Measurements from ENCODE around the gene HP.

The HP gene

DNA sequence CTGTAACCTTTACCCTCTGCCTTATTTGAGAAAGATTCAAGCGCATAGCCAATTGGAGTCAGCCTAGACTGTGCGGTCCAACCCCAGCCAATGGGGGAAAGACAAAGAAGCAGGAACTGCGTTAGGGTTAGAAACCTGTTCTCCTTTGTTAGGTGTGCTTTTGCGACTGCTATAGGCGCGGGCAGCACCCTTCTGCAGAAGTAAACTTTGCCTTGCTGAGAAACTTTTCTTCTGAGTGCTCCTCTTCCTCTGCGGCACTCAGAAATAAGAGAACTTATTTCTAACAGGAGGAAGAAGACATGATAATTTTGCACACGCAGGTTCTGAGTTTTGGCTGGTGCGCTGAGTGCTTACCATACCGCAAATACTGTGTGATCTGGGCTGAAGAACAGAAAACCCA, 30.1 kb downstream of the HP start:
- no peak for DNase-seq (ENCODE audit: low read depth, low spot score)

DNA sequence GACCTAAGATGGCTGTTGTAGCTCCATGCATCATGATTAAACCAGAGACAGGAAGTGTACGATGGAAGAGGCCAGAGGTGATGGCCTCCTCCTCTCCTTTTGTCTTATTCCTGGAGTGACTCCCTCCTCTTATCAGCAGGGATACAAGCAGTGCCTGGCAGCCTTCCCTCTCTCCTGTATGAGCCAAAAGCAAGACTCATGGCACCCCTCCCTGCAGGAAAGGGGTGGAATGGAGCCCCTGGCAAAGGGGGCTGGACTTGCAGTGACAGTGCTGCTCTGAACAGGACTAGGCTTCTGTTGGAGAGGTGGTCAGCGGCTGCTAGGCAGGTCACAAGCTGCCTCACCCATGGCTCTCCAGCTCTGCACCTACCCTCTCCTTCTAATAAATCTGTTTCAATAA, 30.7 kb downstream of the HP start:
- DNase-seq (ENCODE audit: low read depth, low spot score), result no peak

DNA sequence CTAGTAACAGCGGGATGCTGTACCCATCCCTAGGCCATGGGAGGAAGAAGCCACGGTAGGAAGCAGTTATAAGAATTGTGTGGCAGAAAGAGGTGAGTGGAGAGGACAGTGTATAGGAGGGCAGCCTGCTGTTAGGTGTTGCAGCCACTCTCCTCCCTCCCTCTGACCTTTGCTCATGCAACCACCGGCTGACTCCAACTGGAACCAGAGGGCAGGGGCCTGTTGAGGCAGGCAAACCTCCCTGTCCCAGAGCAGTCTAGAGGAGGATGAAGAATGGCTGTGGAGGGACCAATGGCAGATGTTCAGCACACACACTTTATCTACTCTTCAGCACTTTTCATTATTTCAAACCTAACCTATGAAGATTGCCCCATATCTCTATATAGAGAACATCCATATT, 36.9 kb downstream of the HP start:
- DNase-seq (ENCODE audit: low read depth, low spot score), result no peak

DNA sequence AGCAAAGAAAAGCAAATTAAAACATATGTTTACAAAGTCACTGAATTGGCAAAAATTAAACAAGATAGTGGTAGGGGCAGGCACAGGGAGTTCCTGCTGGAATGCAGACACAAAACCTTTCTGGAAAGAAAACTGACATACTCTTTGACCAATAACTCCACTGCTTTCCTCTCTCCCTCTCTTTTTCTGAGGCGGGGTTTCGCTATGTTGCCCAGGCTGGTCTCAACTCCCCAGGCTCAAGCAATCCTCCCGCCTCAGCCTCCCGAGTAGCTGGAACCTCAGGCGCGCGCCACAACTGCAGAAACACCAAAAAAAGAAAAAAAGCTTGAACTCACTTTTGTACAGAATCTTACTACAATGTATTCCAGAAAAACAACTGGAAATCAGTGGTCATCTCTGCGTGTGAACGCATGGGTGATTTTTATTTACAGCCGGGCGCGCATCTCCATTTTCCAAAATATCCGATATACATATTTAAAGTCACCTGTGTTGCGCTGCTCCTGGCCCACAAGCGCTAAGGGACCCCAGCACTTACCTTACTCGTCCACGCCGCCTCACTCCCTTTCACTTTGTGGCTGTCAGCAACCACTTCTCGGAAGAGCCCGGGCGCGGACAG, 38.6 kb downstream of the HP start:
- DNase-seq (ENCODE audit: low read depth, low spot score), result no peak

DNA sequence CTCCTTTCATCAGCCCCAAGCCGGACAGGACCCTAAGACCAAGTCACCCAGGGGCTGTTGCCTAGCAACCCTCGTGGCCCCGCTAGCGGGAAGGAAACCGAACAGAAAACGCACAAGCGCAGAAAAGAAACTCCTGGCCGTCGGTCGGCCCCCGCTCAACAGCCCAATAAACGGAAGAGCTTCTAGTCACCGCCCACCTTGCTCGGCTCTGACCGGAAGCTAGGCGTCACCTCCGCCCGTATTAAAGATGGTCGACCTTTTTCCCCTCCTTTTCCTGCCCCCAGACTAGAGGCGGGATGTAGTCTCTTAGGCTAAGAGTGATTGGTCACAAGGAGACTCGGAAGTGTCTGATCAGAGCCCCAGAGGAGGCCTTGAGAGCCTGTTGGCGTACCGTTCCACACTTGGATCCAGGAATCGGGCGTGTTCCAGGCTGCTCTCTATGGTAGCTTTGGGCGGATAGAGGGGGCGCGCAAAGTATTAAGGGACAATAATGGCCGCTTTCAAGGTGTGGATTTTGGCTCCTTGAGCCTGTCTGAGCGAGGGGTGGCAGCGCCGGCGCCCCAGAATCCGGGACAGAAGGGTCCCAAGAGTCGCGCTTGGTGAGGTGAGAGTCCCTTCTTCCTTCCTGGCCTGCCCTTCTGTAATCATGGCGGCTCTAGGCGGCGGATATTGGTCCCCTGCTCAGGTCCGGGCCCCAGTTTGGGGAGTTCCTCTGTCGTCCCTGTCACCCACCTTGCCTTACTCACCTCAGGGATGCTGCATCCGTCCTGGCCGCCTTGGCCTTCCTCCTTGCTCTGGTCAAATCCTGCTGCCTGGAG, 39.4 kb downstream of the HP start, which contains the start of the genes DHX38 and TXNL4B:
Gene DHX38, plus strand, starts transcription at position 400 of the 818 bp plus-strand sequence. CDS start 2,311 bp downstream, outside the sequence.
Gene TXNL4B, minus strand, starts transcription at position 173 of the 818 bp plus-strand sequence. CDS start 2,871 bp downstream, outside the sequence.
- DNase-seq (ENCODE audit: low read depth, low spot score), result peak; percentile 97

DNA sequence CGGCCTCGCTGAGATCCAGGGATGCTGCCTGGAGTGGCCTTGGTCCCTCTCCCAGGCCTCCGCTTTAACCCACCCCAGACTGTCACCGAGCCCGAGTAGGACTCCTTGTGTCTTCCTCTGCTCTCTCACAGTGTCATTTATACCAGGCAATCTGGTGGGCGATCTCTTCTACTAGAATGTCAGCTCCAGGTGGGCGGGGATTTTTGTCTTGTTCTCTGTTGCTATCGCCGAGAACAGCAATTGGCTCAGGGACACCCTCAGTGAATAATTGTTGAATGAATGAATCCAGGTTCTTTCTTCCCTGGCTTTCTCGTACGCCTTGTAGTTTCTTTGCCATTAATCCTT, 39.9 kb downstream of the HP start:
- no peak for DNase-seq (ENCODE audit: low read depth, low spot score)

DNA sequence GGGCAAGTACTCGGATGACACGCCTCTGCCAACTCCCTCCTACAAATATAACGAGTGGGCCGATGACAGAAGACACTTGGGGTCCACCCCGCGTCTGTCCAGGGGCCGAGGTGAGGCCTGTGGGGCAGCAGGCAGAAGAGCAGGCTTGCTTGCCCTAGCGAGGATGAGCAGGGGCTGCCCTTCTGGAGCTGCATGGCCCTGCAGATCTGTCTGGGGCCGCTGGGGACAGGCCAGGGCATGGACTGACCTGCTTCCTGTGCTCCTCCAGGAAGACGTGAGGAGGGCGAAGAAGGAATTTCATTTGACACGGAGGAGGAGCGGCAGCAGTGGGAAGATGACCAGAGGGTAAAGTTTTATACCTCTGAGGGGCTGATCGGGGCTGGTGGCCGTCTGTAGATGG, 44.6 kb downstream of the HP start:
- no peak for DNase-seq (ENCODE audit: low read depth, low spot score)

DNA sequence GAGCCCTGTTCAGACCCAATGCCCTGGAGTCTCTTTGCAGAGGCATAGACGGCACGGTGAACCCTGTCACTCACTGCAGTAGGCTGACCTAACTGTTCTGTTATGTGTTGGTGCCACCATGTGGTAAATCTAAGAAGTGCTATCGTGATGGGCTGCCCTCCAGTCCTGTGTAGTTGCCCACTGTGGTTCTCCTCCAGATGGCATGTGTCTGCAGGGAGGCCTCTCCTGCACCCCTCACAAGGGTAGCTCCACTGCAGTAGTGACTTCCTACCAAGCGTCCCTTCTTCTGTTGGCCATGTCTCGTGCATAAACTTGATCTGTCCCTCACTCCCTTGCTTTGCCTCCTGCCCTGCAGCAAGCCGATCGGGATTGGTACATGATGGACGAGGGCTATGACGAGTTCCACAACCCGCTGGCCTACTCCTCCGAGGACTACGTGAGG, 45.1 kb downstream of the HP start:
- DNase-seq (ENCODE audit: low read depth, low spot score), result no peak

DNA sequence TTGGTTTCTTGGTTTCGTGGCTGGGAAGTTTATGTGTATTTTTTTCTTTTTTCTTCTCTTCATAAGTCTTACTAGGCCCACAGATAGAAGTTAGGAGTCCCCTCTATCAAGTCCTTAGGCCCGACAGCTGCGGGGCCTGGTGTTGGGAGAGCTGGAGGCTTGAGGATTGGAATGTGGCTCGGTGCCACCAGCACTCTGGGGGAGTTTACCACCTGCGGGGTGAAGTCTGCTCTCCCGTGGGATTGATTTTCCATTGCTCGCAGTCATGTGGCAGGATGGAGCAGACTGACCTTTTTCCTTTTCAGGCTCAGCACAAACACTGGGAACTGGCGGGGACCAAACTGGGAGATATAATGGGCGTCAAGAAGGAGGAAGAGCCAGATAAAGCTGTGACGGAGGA, 46.9 kb downstream of the HP start:
- DNase-seq (ENCODE audit: low read depth, low spot score), result no peak

DNA sequence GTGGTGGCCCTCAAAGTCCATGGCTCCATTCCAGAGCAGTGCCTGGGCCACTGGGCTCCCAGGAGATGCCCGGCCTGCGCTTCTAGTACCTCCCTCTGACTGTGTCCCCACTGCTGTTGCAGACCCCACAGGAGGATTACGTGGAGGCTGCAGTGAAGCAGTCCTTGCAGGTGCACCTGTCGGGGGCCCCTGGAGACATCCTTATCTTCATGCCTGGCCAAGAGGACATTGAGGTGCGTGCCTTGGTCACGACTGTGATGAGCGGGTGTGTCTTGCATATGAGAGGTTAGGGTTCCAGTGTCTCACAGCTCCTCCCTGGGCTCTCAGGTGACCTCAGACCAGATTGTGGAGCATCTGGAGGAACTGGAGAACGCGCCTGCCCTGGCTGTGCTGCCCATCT, 50.6 kb downstream of the HP start:
- DNase-seq (ENCODE audit: low read depth, low spot score), result no peak

DNA sequence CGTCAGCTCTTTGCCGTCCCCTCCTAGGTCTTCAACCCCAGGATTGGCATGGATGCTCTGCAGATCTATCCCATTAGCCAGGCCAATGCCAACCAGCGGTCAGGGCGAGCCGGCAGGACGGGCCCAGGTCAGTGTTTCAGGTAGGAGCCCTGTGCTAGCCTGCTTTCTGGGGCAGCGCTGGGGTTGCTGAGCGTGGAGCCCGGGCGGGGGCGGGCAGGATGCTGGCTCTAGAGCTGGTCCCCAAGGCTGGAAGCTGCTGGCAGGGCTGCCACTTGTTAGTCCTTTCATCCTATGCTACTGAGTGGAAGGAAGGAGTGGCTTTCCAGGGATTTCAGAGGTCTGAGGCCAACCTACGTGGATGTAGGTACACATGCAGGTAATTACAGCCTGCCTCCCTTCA, 51.7 kb downstream of the HP start:
- DNase-seq (ENCODE audit: low read depth, low spot score), result no peak

DNA sequence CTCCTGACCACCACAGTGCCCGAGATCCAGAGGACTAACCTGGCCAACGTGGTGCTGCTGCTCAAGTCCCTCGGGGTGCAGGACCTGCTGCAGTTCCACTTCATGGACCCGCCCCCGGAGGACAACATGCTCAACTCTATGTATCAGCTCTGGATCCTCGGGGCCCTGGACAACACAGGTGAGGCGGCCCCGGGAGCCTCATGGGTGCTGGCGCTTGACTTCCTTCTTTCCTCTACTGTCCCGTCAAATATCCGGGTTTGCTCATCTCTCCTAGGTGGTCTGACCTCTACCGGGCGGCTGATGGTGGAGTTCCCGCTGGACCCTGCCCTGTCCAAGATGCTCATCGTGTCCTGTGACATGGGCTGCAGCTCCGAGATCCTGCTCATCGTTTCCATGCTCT, 53.1 kb downstream of the HP start:
- DNase-seq (ENCODE audit: low read depth, low spot score), result no peak

DNA sequence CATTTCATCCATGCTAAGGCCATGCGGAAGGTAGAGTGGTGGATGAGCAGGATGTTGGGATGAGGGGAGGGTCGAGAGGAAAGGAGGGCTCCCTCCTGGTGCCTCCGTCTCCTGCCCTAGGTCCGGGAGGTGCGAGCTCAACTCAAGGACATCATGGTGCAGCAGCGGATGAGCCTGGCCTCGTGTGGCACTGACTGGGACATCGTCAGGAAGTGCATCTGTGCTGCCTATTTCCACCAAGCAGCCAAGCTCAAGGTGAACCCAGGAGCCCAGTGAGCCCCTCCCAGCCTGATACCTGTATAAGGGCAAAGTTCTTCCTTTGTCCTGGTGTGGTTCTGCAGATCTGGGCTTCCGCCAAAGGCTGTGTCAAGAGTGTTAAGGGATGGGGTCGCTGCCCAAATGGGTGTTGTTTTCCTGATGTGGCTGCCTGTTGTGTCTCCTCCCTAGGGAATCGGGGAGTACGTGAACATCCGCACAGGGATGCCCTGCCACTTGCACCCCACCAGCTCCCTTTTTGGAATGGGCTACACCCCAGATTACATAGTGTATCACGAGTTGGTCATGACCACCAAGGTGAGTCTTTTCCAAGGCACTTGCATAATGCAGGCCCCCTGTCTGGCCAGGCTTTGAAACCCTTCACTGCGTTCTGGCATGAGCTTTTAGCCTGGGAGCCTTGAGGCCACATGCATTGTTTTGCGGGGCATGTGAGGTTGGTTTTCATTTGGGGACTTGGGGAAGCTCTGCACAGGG, 54.2 kb downstream of the HP start:
- no peak for DNase-seq (ENCODE audit: low read depth, low spot score)

DNA sequence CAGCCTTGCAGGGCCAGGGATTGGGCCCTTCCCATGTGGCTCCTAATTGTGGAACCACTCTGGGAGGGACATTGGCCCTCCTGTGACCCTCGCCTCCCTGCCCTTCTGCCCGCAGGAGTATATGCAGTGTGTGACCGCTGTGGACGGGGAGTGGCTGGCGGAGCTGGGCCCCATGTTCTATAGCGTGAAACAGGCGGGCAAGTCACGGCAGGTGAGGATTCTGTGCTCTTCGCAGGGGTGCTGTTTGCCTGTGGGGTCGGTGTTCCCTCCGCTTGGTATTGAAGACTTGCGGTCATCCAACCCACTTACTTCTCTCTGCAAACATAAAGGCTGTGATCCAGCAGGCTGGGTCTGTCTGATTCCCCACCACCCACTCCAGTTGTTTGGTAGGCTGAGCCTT, 55.0 kb downstream of the HP start:
- no peak for DNase-seq (ENCODE audit: low read depth, low spot score)

DNA sequence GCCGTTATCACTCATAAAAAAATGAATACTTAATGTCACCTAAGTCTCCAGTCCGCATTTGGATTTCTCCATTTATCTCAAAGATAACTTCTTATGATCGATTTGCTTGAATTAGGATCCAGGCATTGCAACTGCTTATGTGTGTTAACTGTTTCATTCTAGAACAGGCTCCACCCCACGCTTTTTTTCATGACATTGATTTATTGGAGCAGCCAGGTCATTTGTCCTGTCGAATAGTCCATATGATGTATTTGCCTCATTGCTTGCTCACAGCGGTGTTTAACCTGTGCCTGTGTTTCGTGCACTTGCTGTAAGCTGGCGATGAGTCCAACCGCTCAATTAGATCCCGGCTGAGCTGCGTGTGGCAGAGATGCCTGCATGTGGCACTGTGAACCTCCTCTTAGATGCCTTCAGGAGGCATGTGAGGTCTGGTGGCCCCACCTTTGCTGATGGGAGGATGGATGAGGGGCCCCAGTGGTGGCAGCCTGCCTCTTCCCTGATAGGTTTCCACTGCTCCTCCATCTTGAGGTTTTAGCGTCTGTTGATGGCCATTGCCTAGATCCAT, 55.7 kb downstream of the HP start:
- DNase-seq (ENCODE audit: low read depth, low spot score), result no peak
